Neural progenitor cell (in vitro differentiated cells): ENCODE data around the gene DOK7. TPM values are rescaled to one million over a fixed set of nuclear protein-coding genes. Genes with fewer than 3 reads are reported as not detected.
A peak's percentile ranks its signal among the peaks of the same experiment; 100 is the strongest.

Experiments used
- DNase-seq: peaks from one replicate; pipeline ENCODE4 v3.0.0-alpha.2; 2016; ENCODE audit warnings: low spot score
- H2AFZ ChIP-seq: fragments of 200-600 bp; sonication (generic); replicated peaks from 2 replicates; pipeline ENCODE4 v1.6.1; 2016; ENCODE audit warnings: antibody characterized with exemption
- H3F3A ChIP-seq: fragments of 200-600 bp; sonication (generic); 2 replicates; pipeline ENCODE4 v1.6.1; 2016; ENCODE audit warnings: antibody characterized with exemption, low read depth
- H3K27ac ChIP-seq: fragments of 200-600 bp; sonication (generic); 2 replicates; pipeline ENCODE4 v1.5.1; 2016; ENCODE audit warnings: mild to moderate bottlenecking
- H3K27me3 ChIP-seq: fragments of 200-600 bp; sonication (generic); 2 replicates; pipeline ENCODE4 v1.6.1; 2016; ENCODE audit warnings: mild to moderate bottlenecking, moderate library complexity
- H3K36me3 ChIP-seq: fragments of 200-600 bp; sonication (generic); 2 replicates; pipeline ENCODE4 v1.5.1; 2016
- H3K4me1 ChIP-seq: fragments of 200-600 bp; sonication (generic); 2 replicates; pipeline ENCODE4 v1.6.1; 2016; ENCODE audit warnings: mixed run types
- H3K4me2 ChIP-seq: fragments of 200-600 bp; sonication (generic); 2 replicates; pipeline ENCODE4 v1.6.1; 2016
- H3K4me3 ChIP-seq: fragments of 200-600 bp; sonication (generic); 2 replicates; pipeline ENCODE4 v1.5.1; 2016
- H3K79me2 ChIP-seq: fragments of 200-600 bp; sonication (generic); 2 replicates; pipeline ENCODE4 v1.6.1; 2016; ENCODE audit warnings: low read depth
- H3K9ac ChIP-seq: fragments of 200-600 bp; sonication (generic); 2 replicates; pipeline ENCODE4 v1.6.1; 2016
- H3K9me3 ChIP-seq: fragments of 200-600 bp; sonication (generic); 2 replicates; pipeline ENCODE4 v1.5.1; 2016; ENCODE audit warnings: low read depth
- H4K20me1 ChIP-seq: fragments of 200-600 bp; sonication (generic); 2 replicates; pipeline ENCODE4 v1.6.1; 2016; ENCODE audit warnings: low read depth
- H3K27ac Mint-ChIP-seq: 3 replicates; pipeline ENCODE4 v1.8.0; 2021; ENCODE audit warnings: mixed read lengths
- H3K27me3 Mint-ChIP-seq: 2 replicates; pipeline ENCODE4 v1.8.0; 2022; ENCODE audit warnings: low read depth, mild to moderate bottlenecking, inconsistent platforms, moderate library complexity, mixed read lengths; ENCODE audit not compliant: insufficient read depth
- H3K36me3 Mint-ChIP-seq: 3 replicates; pipeline ENCODE4 v1.8.0; 2021; ENCODE audit warnings: mixed read lengths
- H3K4me1 Mint-ChIP-seq: 3 replicates; pipeline ENCODE4 v1.8.0; 2021; ENCODE audit warnings: mixed read lengths
- H3K4me3 Mint-ChIP-seq: 3 replicates; pipeline ENCODE4 v1.8.0; 2021; ENCODE audit warnings: mild to moderate bottlenecking, moderate library complexity, mixed read lengths
- H3K9me3 Mint-ChIP-seq: 3 replicates; pipeline ENCODE4 v1.8.0; 2020; ENCODE audit warnings: mixed read lengths
- EZH2 ChIP-seq: fragments of 200-600 bp; sonication (generic); IDR thresholded peaks from 2 replicates; pipeline ENCODE4 v1.6.1; 2017; ENCODE audit warnings: antibody characterized with exemption, mild to moderate bottlenecking, moderate library complexity
- EZH2phosphoT487 ChIP-seq: fragments of 200-600 bp; sonication (generic); IDR thresholded peaks from 2 replicates; pipeline ENCODE4 v1.6.1; 2017; ENCODE audit warnings: antibody characterized with exemption
- total RNA-seq: library from RNA; depleted of rRNA; stranded (reverse); fragments of >200 nt; gene quantifications from 2 replicates; pipeline ENCODE4 v1.2.3, GENCODE V29; 2015; ENCODE audit warnings: low replicate concordance
- TF ChIP-seq, protein P1 (sequence below): fragments of 200-600 bp; sonication (generic); IDR thresholded peaks from 2 replicates; pipeline ENCODE4 v1.5.1; 2017; ENCODE audit warnings: antibody characterized with exemption, mild to moderate bottlenecking

DOK7 gene
- total RNA-seq, 1 donor from 2014 or later = not detected

DNA sequence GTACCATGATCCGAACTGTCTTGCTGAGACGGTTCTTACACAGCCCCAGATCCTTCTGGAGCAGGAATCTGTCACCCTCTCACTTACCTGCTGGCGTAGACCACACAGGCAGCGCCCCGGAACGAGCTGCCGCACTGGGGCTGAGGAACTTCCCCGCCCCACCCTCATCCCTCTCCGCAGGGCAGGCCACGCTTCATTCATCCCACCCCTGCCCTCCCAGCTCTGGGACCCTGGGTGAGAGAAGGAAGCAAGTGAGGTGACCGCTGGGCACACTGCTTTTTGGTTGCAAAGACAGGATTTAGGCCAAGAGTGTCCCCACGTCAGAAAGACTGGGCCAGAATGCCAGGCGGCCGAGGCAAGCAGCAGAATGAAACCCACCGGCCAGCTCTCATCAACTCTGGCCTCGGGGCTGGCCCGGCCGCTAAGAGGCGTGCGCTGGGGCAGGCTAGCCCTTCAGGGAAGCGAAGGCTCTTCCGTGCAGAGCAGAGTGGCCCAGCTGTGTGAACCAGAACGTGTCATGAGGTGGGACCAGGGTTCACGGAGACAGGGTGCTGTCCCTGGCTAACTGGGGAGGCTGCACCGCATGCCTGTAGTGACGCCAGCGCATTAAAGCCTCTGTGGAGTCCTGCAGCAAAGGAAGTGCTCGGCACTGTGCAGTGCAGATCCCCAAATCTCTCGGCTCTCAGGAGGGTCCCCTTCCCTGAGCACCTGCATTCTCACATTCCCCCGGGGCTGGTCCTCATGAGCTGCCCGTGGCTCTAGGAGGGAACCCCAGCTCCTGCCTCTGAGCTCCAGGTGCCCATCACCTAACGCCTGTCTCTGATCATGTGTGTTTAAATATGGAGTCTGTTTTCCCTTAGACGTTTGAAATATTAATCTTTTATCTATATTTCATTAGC, 62.7 kb downstream of the DOK7 start:
- H3K4me1 Mint-ChIP-seq = peaks cover 26% of the 10 kb centered on the region
- H3K27ac ChIP-seq = no peak overlapping the region
- H3K4me2 ChIP-seq = no peak overlapping the region
- no peak overlapping the region for H2AFZ ChIP-seq
- peaks cover 3% of the 10 kb centered on the region for H3K27me3 Mint-ChIP-seq
- no peak overlapping the region for H3K27ac Mint-ChIP-seq
- no peaks in the 10 kb centered on the region for H3K36me3 ChIP-seq
- peaks cover 5% of the 10 kb centered on the region for H3K4me1 ChIP-seq
- no peaks in the 10 kb centered on the region for H3K9me3 ChIP-seq
- H4K20me1 ChIP-seq = peaks cover 92% of the 10 kb centered on the region
- no peak overlapping the region for H3K4me3 Mint-ChIP-seq
- H3K27me3 ChIP-seq = no peaks in the 10 kb centered on the region
- peaks cover 17% of the 10 kb centered on the region for H3K36me3 Mint-ChIP-seq
- H3K4me3 ChIP-seq = no peak overlapping the region
- H3K9me3 Mint-ChIP-seq = no peaks in the 10 kb centered on the region
- TF ChIP-seq EZH2 (no peak), EZH2phosphoT487 (no peak)
- TF ChIP-seq, protein P1, sequence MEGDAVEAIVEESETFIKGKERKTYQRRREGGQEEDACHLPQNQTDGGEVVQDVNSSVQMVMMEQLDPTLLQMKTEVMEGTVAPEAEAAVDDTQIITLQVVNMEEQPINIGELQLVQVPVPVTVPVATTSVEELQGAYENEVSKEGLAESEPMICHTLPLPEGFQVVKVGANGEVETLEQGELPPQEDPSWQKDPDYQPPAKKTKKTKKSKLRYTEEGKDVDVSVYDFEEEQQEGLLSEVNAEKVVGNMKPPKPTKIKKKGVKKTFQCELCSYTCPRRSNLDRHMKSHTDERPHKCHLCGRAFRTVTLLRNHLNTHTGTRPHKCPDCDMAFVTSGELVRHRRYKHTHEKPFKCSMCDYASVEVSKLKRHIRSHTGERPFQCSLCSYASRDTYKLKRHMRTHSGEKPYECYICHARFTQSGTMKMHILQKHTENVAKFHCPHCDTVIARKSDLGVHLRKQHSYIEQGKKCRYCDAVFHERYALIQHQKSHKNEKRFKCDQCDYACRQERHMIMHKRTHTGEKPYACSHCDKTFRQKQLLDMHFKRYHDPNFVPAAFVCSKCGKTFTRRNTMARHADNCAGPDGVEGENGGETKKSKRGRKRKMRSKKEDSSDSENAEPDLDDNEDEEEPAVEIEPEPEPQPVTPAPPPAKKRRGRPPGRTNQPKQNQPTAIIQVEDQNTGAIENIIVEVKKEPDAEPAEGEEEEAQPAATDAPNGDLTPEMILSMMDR = no peak
- DNase-seq = no peak
- H3K79me2 ChIP-seq = peaks cover 61% of the 10 kb centered on the region
- H3F3A ChIP-seq = no peaks in the 10 kb centered on the region
- no peak overlapping the region for H3K9ac ChIP-seq

GRCh38 chr4:3526456-3526855, 63.4 kb downstream of the DOK7 start:
- no peaks in the 10 kb centered on the region for H3F3A ChIP-seq
- H2AFZ ChIP-seq = no peak overlapping the region
- H3K27me3 ChIP-seq = no peaks in the 10 kb centered on the region
- H3K4me3 ChIP-seq = no peak overlapping the region
- peaks cover 7% of the 10 kb centered on the region for H3K27me3 Mint-ChIP-seq
- no peaks in the 10 kb centered on the region for H3K9me3 Mint-ChIP-seq
- peaks cover 17% of the 10 kb centered on the region for H3K36me3 Mint-ChIP-seq
- no peak for TF ChIP-seq EZH2phosphoT487
- TF ChIP-seq, protein P1 = no peak
- no peak for TF ChIP-seq EZH2
- no peak overlapping the region for H3K4me2 ChIP-seq
- H3K9me3 ChIP-seq = no peaks in the 10 kb centered on the region
- H3K27ac Mint-ChIP-seq = peak overlapping the region; percentile 50
- no peak overlapping the region for H3K27ac ChIP-seq
- no peak overlapping the region for H3K4me3 Mint-ChIP-seq
- peaks cover 95% of the 10 kb centered on the region for H4K20me1 ChIP-seq
- H3K4me1 Mint-ChIP-seq = peaks cover 31% of the 10 kb centered on the region
- DNase-seq = no peak
- H3K4me1 ChIP-seq = peaks cover 12% of the 10 kb centered on the region
- no peaks in the 10 kb centered on the region for H3K36me3 ChIP-seq
- H3K9ac ChIP-seq = no peak overlapping the region
- H3K79me2 ChIP-seq = peaks cover 68% of the 10 kb centered on the region

DNA sequence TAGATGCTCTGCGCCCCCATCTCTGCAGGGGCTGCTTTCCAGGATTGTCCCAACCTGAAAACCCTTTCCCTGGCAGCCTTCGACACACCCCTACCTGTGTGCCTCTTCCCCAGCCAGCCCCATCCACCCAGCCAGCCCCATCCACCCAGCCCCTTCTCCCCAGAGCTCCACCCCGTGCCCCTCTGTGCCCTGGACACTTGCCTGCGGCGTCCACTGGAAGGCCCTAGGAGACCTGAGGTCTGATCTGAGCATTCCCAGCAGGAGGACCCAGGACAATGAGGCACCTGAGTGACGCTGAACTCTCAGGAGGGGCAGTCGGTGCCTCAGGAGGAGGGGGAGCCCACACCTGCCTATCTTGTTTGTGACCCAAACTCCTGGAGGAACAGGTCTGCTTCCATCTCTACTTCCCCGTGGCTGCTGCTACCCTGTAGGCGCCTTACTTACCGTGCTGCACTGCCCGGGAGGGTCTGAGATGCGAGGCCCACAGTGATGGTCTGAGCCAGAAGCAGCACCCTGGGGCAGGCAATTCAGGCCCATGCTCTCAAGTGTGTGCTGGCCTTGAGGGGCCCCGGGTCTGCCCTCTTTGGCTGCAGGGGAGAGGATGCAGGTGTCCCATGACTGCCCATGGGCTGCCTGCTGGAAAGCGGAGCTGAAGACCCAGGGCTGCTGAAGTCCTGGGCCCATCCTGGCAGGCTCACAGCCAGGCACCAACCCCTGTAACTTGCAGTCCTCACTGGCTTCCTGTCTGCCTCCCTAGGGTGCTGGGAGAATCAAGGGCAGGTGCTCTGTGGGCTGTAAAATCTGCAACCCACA, 64.2 kb downstream of the DOK7 start:
- H3K4me2 ChIP-seq = no peak overlapping the region
- H3F3A ChIP-seq = no peaks in the 10 kb centered on the region
- no peaks in the 10 kb centered on the region for H3K9me3 Mint-ChIP-seq
- peaks cover 9% of the 10 kb centered on the region for H3K27me3 Mint-ChIP-seq
- H2AFZ ChIP-seq = no peak overlapping the region
- H3K79me2 ChIP-seq = peaks cover 73% of the 10 kb centered on the region
- H3K4me3 ChIP-seq = no peak overlapping the region
- H3K9ac ChIP-seq = no peak overlapping the region
- H3K4me1 ChIP-seq = peaks cover 14% of the 10 kb centered on the region
- no peak overlapping the region for H3K4me3 Mint-ChIP-seq
- H3K27ac Mint-ChIP-seq = no peak overlapping the region
- H3K27me3 ChIP-seq = no peaks in the 10 kb centered on the region
- peaks cover 14% of the 10 kb centered on the region for H3K36me3 Mint-ChIP-seq
- no peaks in the 10 kb centered on the region for H3K36me3 ChIP-seq
- H4K20me1 ChIP-seq = peaks cover 95% of the 10 kb centered on the region
- peaks cover 34% of the 10 kb centered on the region for H3K4me1 Mint-ChIP-seq
- H3K27ac ChIP-seq = no peak overlapping the region
- no peaks in the 10 kb centered on the region for H3K9me3 ChIP-seq
- TF ChIP-seq EZH2phosphoT487 = no peak
- TF ChIP-seq EZH2 = no peak
- no peak for DNase-seq
